PC-3 (cell line): ENCODE results near the gene ZNF816. TPM values are rescaled to one million over a fixed set of nuclear protein-coding genes. Genes with fewer than 3 reads are reported as not detected.

Experiments used
- ATAC-seq: fragments of 200-7000 bp; cut with Tn5 transposase; 2 replicates; pipeline ENCODE4 v1.9.1; 2020; ENCODE audit warnings: mild to moderate bottlenecking, moderate library complexity
- BruUV-seq: library from RNA; stranded (reverse); fragments of 400-500 nt; replicated peaks from 2 replicates; lab custom pipeline; 2021; lab: Mats Ljungman, UMichigan
- CTCF ChIA-PET: fragments of 300-600 bp; sonication (Branson Sonifier 250); formaldehyde crosslinking; loops from one replicate; lab custom pipeline; 2022; ENCODE audit warnings: antibody characterized with exemption; lab: Charles Lee
- POLR2A ChIA-PET: fragments of 300-600 bp; sonication (Branson Sonifier 250); formaldehyde crosslinking; loops from one replicate; lab custom pipeline; 2022; ENCODE audit warnings: antibody characterized with exemption; ENCODE audit not compliant: unreplicated experiment; lab: Charles Lee
- DNase-seq: peaks from one replicate; pipeline ENCODE4 v3.0.0-alpha.2; 2015
- H2AFZ ChIP-seq: fragments of 300-600 bp; sonication (generic); 2 replicates; pipeline ENCODE4 v1.6.0; 2016; ENCODE audit warnings: antibody characterized with exemption, low read length
- H3F3A ChIP-seq: fragments of 300-600 bp; sonication (generic); one replicate; pipeline ENCODE4 v1.6.0; 2017; ENCODE audit warnings: antibody characterized with exemption, low read length, control low read depth, mild to moderate bottlenecking; ENCODE audit not compliant: unreplicated experiment
- H3K27ac ChIP-seq: fragments of 300-600 bp; sonication (generic); 2 replicates; pipeline ENCODE4 v1.5.1; 2016; ENCODE audit warnings: mild to moderate bottlenecking, low read length
- H3K27me3 ChIP-seq: fragments of 300-600 bp; sonication (generic); 2 replicates; pipeline ENCODE4 v1.6.1; 2016; ENCODE audit warnings: low read length, mixed read lengths
- H3K36me3 ChIP-seq: fragments of 300-600 bp; sonication (generic); 2 replicates; pipeline ENCODE4 v1.6.1; 2016; ENCODE audit warnings: low read depth, mixed run types, low read length, mixed read lengths
- H3K4me1 ChIP-seq: fragments of 300-600 bp; sonication (generic); 2 replicates; pipeline ENCODE4 v1.5.1; 2016; ENCODE audit warnings: low read length; ENCODE audit not compliant: insufficient read depth
- H3K4me2 ChIP-seq: fragments of 300-600 bp; sonication (generic); 2 replicates; pipeline ENCODE4 v1.6.0; 2016; ENCODE audit warnings: low read length
- H3K4me3 ChIP-seq: fragments of 300-600 bp; sonication (generic); 2 replicates; pipeline ENCODE4 v1.5.1; 2016; ENCODE audit warnings: mild to moderate bottlenecking, low read length, mixed read lengths
- H3K79me2 ChIP-seq: fragments of 300-600 bp; sonication (generic); 2 replicates; pipeline ENCODE4 v1.6.1; 2017; ENCODE audit warnings: low read length, mixed read lengths
- H3K9ac ChIP-seq: fragments of 300-600 bp; sonication (generic); 2 replicates; pipeline ENCODE4 v1.6.0; 2016; ENCODE audit warnings: mild to moderate bottlenecking, low read length
- H3K9me2 ChIP-seq: fragments of 300-600 bp; sonication (generic); replicated peaks from 2 replicates; pipeline ENCODE4 v1.6.1; 2016; ENCODE audit warnings: mixed run types, low read length, mixed read lengths
- H3K9me3 ChIP-seq: fragments of 300-600 bp; sonication (generic); 2 replicates; pipeline ENCODE4 v1.6.1; 2016; ENCODE audit warnings: low read length, mixed read lengths
- H4K20me1 ChIP-seq: fragments of 300-600 bp; sonication (generic); 2 replicates; pipeline ENCODE4 v1.6.1; 2016; ENCODE audit warnings: low read length, mixed read lengths
- EZH2 ChIP-seq: fragments of 300-600 bp; sonication (generic); IDR thresholded peaks from one replicate; pipeline ENCODE4 v1.6.1; 2017; ENCODE audit warnings: antibody characterized with exemption, mild to moderate bottlenecking, low read length; ENCODE audit not compliant: unreplicated experiment
- EZH2phosphoT487 ChIP-seq: fragments of 300-600 bp; sonication (generic); IDR thresholded peaks from 2 replicates; pipeline ENCODE4 v1.6.1; 2018; ENCODE audit warnings: mild to moderate bottlenecking, antibody characterized with exemption, low read length, borderline replicate concordance
- intact Hi-C: fragments of 100-400 bp; cut with micrococcal nuclease; formaldehyde crosslinking; loops from 2 replicates; pipeline ENCODE4 v1.9.0; 2023
- total RNA-seq: library from RNA; depleted of rRNA; stranded (reverse); fragments of >200 nt; gene quantifications from 2 replicates; pipeline ENCODE4 v1.2.3, GENCODE V29; 2014
- TF ChIP-seq, protein P1 (sequence below): fragments of 300-600 bp; sonication (generic); conservative IDR thresholded peaks from 2 replicates; pipeline ENCODE4 v1.5.1; 2017; ENCODE audit warnings: antibody characterized with exemption, low read depth, mild to moderate bottlenecking, low read length

The ZNF816 gene
- total RNA-seq, 1 experiment from 2014 or later: 10.2 TPM

DNA sequence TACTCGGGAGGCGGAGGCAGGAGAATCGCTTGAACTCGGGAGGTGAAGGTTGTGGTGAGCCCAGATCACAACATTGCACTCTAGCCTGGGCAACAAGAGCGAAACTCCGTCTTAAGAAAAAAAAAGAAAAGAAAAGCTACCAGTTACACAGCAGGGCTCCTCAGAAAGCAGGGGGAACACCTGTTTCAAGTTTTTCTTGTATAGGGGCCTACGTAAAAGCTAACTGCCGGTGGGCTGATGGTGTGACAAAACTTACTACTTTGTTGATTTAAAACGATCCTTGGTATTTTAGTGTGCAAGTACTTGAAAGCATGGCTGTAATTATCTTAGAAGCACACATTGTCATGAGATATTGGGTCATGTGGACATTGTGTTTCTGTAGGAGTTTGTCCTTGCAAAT, 35.3 kb upstream of the ZNF816 start:
- POLR2A ChIA-PET: no interaction called here
- Histone ChIP-seq H3K79me2 (no peaks in the 10 kb centered on the region), H4K20me1 (no peaks in the 10 kb centered on the region), H3K4me1 (0 out of 2 replicates have a peak, but pooled peaks cover under 1% of the 10 kb centered on the region), H3K36me3 (no peaks in the 10 kb centered on the region), H3K27me3 (no peaks in the 10 kb centered on the region), H2AFZ (no peak overlapping the region), H3F3A (no peaks in the 10 kb centered on the region), H3K9me2 (no peaks in the 10 kb centered on the region), H3K9me3 (peaks cover 5% of the 10 kb centered on the region), H3K4me2 (no peak overlapping the region), H3K4me3 (no peak overlapping the region), H3K27ac (no peak overlapping the region), H3K9ac (no peak overlapping the region)
- CTCF ChIA-PET: no interaction called here
- intact Hi-C loops: no loop called here
- ATAC-seq (no peak), DNase-seq (no peak)
- TF ChIP-seq EZH2 (no peak), EZH2phosphoT487 (no peak)
- TF ChIP-seq, protein P1, sequence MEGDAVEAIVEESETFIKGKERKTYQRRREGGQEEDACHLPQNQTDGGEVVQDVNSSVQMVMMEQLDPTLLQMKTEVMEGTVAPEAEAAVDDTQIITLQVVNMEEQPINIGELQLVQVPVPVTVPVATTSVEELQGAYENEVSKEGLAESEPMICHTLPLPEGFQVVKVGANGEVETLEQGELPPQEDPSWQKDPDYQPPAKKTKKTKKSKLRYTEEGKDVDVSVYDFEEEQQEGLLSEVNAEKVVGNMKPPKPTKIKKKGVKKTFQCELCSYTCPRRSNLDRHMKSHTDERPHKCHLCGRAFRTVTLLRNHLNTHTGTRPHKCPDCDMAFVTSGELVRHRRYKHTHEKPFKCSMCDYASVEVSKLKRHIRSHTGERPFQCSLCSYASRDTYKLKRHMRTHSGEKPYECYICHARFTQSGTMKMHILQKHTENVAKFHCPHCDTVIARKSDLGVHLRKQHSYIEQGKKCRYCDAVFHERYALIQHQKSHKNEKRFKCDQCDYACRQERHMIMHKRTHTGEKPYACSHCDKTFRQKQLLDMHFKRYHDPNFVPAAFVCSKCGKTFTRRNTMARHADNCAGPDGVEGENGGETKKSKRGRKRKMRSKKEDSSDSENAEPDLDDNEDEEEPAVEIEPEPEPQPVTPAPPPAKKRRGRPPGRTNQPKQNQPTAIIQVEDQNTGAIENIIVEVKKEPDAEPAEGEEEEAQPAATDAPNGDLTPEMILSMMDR: no peak
- BruUV-seq: no TSS peak

DNA sequence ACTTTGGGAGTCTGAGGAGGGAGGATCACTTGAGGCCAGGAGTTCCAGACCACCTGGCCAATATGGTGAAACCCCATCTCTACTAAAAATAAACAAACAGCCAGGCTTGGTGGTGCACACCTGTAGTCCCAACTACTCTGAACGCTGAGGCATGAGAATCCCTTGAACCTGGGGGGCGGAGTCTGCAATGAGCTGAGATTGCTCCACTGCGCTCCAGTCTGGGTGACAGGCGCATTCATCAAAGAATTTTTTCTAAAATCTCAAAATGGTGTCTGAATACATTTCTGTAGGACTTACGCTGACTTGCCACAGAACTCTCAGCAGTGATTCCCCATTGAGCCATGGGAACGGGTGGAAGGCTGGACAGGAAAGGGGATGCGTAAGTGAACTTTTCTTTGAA, 33.0 kb upstream of the ZNF816 start:
- TF ChIP-seq, protein P1: no peak
- TF ChIP-seq EZH2phosphoT487 (no peak), EZH2 (no peak)
- H4K20me1 ChIP-seq: no peaks in the 10 kb centered on the region
- H3K9me2 ChIP-seq: no peaks in the 10 kb centered on the region
- no peaks in the 10 kb centered on the region for H3K36me3 ChIP-seq
- peaks cover 21% of the 10 kb centered on the region for H3K4me1 ChIP-seq
- H3K4me2 ChIP-seq: no peak overlapping the region
- H3K27me3 ChIP-seq: no peaks in the 10 kb centered on the region
- peaks cover 4% of the 10 kb centered on the region for H3F3A ChIP-seq
- no peak overlapping the region for H3K27ac ChIP-seq
- no peak overlapping the region for H3K4me3 ChIP-seq
- H2AFZ ChIP-seq: no peak overlapping the region
- DNase-seq: no peak
- BruUV-seq: no TSS peak
- H3K79me2 ChIP-seq: no peaks in the 10 kb centered on the region
- no peak overlapping the region for H3K9ac ChIP-seq
- intact Hi-C loops: no loop called here
- ChIA-PET CTCF (no interaction called here), POLR2A (no interaction called here)
- peaks cover 5% of the 10 kb centered on the region for H3K9me3 ChIP-seq
- ATAC-seq: no peak
